GM18498 (cell line): Measurements from ENCODE around the gene CSNK1A1.
"Not testable (repeated sequence)": the region's sequence is repeated elsewhere in the genome, so short reads cannot be mapped to it uniquely, and the experiment has no call there.

Experiments
- ATAC-seq: cut with Tn5 transposase; IDR thresholded peaks from one replicate; pipeline ENCODE4 v1.9.1; 2021; ENCODE audit warnings: mild to moderate bottlenecking, moderate library complexity; ENCODE audit not compliant: unreplicated experiment

The CSNK1A1 gene

DNA sequence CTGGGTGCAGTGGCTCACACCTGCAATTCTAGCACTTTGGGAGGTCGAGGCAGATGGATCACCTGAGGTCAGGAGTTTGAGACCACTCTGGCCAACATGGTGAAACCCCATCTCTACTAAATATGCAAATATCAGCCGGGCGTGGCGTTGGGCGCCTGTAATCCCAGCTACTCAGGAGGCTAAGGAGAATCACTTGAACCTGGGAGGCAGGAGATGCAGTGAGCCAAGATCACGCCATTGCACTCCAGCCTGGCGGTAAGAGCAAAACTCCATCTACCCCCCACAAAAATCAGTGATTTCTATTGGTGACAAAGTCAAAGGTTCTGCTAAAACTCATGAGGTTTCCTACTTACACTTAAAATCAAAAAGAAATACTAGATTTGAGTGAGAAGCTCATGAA, 18.8 kb downstream of the CSNK1A1 start:
- ATAC-seq, result no peak

DNA sequence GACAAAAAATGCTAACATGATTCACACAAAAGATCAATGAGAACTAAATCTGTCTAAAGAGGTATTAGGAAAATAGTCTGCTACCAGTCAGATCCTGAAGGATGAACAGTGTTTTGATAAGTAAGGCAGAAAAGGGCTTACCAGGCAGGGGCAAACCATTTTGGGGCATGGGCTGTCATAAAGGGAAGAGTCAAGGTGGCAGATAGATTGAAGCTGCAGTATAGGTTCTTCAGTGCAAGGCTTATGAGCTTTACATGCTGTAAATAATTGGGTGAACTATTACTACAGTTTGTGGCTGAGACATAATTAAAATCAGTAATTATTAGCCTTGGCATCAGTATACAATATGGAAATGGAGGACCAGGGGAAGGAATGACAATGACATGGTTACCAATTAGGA, 21.8 kb downstream of the CSNK1A1 start:
- no peak for ATAC-seq

DNA sequence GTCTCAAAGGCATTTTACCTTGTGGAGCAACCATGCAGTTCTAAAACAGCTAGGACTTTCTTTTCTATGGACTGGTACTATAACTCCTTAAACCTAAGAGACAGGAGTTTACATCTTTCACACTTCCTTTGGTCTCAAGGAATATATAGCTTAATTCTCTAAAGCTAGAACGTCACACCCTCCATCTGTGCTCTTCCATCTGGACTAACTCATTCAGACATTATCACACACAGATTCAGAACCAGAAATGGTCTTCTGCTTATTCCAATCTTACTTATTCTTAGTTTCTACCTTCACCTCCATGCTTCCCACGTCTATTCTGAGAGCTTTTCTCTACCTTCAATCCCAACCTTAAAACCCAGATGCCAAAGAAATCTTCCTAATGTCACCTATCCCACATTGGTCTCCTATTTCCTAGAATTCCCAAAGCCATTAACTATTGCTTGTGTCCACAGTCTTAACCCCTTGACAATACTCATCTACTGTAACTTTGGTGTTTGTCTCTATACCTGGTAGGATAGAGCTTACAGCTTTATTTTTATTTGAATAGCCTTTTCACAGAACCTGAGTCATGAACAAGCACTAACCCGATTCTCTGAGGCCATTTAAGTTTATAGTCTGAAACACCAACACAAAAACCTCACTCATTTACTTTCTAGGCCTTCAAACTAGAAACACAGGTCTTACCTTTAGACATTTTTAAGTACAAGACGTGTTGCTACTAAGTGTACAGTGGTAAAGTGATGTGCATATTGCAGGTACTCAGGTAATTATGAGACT, 22.8 kb downstream of the CSNK1A1 start:
- ATAC-seq, result no peak

DNA sequence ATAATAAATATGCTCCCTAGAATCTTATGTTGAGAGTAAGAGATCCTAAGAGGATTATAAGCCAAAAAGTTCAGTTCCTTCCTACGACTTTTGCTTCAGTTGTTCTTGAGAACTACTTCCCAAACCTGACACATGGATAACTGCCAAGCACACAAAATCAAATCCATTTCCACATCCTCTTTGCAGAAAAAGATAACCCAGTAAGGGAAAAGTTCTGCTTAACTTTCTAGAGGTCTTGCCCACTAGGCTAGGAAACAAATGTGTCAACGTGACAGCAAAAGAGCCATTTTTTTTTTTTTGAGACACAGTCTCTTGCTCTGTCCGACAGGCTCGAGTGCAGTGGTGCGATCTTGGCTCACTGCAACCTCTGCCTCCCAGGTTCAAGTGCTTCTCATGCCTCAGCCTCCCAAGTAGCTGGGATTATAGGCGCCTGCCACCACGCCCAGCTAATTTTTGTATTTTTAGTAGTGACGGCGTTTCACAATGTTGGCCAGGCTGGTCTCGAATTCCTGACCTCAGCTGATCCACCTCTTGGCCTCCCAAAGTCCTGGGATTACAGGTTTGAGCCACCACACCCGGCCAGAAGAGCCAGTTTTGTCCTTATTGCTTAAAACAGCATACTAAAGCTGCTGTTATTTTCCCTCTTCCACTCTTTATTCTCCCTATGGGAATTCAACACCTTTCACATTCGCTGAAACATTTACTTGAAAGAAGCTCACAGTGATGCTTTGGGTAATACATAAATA, 24.2 kb downstream of the CSNK1A1 start:
- no peak for ATAC-seq

DNA sequence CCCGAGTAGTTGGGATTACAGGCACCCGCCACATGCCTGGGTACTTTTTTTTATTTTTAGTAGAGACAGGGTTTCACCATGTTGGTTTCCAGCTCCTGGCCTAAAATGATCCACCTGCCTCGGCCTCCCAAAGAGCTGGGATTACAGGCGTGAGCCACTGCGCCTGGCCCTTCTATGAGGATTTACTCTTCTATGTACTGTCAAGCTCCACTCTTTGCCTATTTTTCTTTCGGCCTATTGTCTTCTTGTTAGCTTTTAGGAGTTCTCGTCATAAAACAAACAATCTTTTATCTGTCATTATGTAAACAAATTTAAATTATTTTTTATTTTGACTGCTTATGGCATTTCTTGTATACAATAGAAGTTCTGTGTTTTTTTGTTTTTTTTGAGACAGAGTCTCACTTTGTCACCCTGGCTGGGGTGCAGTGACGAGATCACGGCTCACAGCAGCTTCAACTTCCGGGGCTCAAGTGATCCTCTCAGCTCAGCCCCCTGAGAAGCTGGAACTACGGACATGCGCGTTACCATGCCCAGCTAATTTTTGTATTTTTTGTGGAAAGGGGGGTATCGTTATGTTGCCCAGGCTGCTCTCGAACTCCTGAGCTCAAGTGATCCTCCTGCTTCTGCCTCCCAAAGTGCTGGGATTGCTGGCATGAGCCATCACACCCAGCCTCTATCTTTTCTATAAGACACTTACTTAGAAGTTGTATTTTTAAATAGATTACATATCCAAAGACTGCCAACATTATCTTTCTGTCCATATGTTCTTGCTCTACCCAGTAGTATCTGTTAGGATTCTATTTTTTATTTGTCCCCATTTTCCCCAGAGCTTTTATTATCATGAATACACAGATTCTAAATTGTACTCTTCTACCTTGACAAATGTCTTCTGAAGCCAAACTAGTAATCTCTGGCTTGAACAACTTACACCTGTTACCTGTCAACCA, 29.2 kb downstream of the CSNK1A1 start:
- no peak for ATAC-seq

DNA sequence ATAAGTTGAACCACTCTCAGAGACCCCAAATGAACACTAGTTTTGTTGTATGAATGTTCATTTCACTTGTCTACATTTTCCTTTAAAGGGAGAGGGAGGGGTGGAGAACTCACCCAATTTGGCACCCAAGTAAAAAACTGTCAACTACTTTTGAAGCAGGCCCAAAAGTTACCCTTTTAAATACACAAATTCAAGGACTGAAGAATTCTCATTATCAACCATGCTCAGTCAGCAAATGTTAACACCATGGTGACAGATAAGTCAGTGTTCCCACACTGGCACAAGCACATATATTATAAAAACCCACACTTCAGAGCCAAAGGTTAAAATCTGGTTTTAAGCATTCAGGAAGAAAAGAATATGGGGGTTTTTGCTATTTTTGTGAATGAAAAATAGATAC, 31.6 kb downstream of the CSNK1A1 start:
- no peak for ATAC-seq

DNA sequence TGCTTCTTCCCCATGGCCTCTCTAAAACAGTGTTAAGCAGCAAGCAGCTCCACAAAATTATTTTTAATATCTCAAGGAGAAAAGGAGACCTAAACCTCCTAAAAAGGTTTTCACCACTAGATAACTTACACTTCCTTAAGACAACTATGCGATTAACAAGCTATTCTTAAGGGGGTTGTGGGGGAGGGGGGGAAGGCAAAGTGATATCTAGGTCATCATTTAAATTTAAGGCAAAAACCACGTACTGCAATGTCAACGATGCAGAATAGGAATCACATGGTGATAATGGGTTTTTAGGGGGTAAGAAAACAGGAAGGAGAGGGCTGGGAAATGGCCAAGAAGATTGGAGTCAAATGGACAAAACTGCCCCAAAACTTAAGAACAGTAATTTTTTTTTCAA, 32.6 kb downstream of the CSNK1A1 start:
- no peak for ATAC-seq

DNA sequence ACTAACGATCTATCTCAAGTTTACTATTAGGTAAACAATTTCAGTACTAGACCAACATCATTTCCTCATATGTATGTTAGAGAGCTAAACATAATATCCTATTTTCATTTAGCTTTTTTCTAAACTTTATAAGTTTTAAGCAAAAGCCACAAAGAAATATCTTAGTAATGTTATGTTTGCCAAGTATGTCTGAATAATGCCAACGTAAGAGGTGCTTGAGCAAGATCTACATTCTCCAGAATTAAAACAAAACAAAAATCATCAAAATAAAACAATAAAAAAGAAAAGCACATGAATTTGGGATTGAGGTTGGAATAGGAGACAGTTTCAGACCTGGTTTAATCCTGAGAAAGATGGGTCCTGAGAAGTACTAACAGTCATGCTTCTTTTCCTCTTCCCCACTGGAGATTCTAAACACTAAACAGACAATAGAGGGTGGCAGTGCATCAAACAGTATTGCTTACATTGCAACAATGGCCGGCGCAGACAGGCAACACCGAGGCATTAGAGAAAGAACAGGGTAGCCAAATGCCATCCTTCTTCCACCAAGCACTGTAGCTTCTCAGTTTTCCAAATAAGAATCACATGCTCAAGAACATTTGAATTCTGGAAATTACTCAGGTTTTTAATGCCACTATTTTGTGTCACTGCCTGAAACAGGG, 33.6 kb downstream of the CSNK1A1 start:
- ATAC-seq, result no peak

DNA sequence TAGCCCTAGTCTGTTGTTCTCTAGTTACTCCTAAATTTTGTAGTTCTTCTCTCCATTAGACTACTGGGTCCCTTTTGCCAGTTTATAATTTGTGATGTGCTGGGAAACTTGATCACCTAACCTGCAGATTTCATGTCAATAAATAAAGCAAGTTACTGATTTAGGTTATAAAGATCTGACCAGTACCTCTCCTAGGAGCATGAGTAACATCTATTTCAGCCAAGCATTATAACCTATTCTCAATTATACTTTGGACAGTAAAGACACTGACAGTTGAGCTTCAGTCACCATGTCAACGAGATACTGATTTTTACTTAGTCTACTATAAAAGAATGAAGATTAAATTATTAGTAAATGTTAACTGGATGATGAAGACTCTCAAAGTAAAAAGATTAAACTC, 36.7 kb downstream of the CSNK1A1 start:
- no peak for ATAC-seq

DNA sequence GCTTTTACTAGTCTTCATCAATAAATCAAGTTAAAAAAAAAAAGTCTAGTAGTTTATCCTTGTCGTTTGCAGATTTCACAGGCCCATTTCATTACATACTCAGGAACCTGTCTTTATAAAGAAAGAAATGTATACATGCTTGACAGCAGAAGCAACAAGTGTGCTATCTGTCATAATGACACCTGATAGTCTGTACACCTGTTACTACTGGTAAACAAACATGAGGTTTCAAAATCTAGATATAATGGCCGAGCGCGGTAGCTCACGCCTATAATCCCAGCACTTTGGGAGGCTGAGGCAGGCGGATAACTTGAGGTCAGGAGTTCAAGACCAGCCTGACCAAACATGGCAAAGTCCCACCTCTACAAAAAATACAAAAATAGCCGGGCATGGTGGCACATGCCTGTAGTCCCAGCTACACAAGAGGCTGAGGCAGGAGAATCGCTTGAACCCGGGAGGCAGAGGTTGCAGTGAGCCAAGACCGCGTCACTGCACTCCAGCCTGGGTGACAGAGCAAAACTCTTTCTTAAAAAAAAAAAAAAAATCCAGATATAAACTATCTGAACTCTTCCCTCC, 37.8 kb downstream of the CSNK1A1 start:
- ATAC-seq, result not testable (repeated sequence)

DNA sequence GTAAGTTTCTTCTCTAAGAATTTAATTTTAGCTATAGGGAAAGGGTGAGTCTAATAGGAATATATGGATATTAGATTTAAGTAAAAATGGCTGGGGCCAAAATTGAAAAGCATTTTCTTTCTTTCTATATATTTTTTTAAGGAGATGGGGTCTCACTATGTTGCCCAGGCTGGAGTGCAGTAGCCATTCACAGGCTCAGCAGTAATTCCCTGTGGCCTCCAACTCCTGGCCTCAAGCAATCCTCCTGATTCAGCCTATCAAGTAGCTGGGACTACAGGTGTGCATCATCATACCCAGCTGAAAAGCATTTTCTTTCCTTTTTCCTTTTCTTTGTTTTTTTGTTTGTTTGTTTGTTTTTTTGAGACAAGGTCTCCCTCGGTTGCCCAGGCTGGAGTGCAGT, 41.1 kb downstream of the CSNK1A1 start:
- no peak for ATAC-seq

DNA sequence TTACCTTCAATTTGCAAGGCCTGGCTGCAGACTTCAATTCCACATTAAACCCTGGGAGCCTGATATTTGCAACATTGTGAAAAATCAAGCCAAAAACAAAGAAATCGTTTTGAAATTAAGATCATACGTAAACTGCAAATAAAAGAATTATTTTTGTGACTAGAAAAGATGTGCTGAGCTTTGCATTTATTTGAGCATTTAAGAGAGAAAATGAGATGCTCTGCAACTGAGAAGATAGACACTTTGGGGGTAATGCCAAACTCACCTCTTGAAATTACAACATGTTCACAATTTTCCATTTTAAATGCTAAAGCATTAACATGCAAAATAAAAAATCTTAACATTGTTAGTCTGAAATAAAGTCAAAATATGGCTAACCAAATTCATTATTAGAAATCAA, 46.6 kb downstream of the CSNK1A1 start:
- ATAC-seq, result no peak

DNA sequence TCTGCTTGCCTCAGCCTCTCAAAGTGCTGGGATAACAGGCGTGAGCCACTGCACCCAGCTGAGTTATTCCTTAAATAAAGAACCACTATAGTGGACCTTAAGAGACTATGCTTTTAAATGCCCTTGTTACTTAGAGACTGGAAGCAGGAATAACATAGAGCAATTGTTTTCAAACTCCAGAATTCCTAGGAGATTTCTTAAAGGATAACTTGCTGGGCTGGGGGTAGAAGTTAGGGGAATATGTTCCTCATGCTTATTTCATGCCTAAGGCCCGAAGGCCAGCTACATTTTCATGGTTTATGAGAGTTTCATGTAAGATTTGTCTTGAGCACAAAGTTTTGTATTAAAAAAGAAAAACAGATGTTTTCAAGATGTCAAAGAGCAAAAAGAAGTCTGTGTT, 48.2 kb downstream of the CSNK1A1 start:
- ATAC-seq, result no peak

DNA sequence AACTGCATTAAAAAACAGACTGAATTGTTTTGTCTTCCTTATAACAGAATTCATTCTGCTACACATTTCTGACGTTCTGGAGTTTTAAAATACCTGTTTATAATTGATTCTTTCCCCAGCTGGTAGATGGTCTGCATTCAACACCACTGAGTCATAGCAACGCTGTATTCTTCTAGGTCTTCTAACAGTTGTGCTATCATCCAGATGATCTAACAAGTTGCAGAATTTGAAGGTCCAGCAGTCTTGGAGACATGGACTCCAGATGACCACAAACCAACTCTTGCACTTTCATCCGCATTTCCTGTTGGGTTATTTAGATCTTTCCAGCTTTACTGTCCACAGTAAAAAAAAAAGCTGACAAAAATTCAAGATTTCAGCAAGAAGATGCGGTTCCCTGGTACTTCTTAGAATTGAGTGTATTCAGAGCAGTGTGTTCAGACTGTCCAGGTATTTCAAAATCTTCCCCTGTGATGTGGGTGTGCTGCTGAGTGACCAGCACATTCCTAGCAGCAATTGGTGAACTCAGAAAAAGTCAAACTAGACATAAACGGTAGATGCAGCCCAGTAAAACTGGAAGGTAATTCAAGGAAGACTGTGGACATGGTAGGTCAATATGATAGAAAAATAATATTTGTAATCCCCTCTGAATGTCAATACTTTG, 50.2 kb downstream of the CSNK1A1 start:
- no peak for ATAC-seq

DNA sequence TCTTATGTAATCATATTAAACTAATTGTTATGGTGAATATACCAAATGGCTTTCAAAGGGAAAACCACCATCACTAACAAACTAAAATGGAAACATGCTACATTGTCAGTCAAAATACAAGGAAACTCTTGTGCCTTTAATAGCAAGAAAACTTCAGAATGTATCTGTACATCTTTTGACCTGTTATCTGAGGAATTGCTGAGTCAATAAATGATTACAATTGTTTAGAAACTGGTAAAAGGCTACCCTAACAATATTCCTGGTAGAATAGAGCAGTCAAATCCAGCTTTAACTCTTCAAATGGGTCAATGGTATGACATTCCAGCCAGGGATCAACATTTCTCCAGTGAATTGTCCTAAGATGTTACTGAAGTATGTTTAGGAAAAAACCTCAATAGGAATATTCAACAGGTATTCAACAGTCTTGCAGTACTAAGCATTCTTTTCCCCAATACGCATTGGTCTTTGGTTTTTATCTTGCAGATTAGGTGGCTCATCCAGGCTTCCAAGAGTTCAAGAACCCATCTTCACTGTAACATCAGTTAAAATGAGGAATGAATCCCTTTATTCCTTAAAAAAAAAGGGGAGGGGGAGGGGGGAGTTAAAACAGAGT, 52.4 kb downstream of the CSNK1A1 start:
- ATAC-seq, result no peak

DNA sequence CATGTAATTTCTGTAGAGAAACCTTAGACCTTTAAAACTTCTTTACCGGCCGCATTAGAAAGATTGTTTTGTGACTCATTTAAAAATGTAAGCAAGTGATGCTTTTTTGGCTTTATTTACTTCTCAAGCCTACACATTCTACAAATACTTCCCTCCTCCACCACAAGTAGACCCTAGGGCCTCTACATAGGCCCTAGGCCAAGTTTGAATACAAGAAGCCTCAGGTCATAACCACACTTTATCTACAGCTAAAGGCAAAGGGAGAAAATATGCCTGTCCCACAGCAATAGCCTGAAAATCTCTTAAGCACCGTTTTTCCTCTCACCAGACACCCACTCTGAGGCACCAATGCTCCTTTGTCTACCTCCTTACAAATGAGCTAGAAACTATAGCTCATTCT, 53.9 kb downstream of the CSNK1A1 start:
- ATAC-seq, result no peak

DNA sequence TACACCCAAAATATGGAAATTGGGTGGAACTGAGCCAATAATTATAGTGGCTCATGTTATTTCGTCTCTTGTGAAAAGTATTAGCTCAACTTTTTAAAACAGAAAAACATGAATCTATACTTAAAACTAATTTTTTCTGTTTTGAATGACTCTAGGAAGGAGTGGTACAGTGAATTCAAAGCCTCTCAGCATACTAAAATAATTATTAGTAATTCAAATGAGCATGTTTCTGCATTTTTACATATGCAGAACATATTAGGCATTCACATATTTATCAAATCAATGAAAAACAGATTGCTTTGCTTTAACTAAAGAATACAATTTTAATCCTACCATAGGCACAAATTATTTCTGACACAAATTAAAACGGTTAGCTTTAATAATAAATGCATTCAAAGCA, 54.3 kb downstream of the CSNK1A1 start:
- no peak for ATAC-seq

DNA sequence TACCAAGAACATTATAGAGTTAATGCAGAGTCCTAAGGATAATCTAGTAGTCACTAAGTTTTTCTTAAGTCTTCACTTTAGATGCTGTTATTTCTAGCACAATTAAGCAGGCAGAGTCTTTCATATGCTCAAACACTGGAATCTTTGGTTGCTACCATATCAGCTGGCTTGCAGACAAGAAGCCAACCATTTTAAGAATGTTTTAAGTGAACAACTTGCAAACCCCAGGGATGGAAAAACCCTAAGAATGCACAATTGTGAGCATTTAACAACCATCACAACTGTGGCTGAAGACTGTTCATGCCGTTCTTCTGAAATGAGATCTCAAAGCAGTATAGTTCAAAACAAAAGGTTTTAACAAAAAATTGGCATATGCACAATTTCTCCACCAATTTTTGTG, 55.1 kb downstream of the CSNK1A1 start:
- no peak for ATAC-seq

DNA sequence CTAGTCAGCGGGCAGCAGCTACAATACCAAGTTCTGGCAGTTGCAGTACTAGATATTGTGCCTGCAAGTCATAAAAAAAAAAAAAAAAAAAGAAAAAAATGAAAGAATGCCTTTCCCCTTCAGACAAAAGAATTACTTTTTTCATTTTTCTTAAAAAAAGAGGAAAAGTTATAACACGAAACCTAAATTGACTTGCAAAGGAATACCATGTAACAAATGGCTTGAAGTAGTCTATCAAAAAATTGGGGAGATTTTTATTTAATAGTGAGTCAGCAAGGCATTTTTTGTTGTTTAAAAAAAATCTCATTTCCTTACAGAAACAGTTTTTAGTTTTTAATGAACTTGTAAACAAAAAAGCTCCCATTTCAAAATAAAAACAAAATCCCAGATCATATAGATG, 55.6 kb downstream of the CSNK1A1 start:
- no peak for ATAC-seq

DNA sequence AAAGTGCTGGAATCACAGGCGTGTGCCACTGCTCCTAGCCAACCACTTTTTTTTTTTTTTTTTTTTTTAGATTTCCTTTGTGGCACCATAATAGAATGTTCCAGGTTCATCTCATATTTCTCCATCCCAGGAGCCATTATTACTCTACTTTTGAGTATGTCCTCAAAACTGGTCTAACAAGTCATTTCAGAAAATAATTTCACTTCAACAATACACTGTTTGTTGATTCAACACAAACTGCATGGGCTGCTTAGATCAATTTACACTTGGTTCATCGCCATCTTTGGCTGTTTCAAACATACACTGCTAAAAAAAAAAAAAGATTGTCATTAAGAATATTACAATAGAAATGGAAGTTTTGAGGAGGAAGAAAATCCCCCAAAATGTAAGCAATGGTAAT, 57.9 kb downstream of the CSNK1A1 start:
- ATAC-seq, result no peak
